Upper lobe of left lung (tissue), 6 donors: ENCODE results near the gene ALB. TPM values are rescaled to one million over a fixed set of nuclear protein-coding genes. Genes with fewer than 3 reads are reported as not detected.

Experiments
- ATAC-seq, 2 donors: fragments of 200-7000 bp; cut with Tn5 transposase; one replicate each; pipeline ENCODE4 v1.9.1; 2022; ENCODE audit warnings: mild to moderate bottlenecking in 2 of 2, moderate library complexity in 2 of 2; ENCODE audit not compliant: low FRiP score in 2 of 2
- DNase-seq, 2 donors: peaks; one replicate each; pipeline ENCODE4 v3.0.0-alpha.2; 2019 to 2020
- H3K27ac ChIP-seq, 4 donors: fragments of 200-600 bp; sonication (generic); one replicate each; pipeline ENCODE4 v1.5.1; 2016 to 2019
- H3K27me3 ChIP-seq, 4 donors: fragments of 200-600 bp; sonication (generic); one replicate each; pipeline ENCODE4 v1.5.1; 2017 to 2019
- H3K36me3 ChIP-seq, 4 donors: fragments of 200-600 bp; sonication (generic); one replicate each; pipeline ENCODE4 v1.5.1; 2016 to 2019
- H3K4me1 ChIP-seq, 4 donors: fragments of 200-600 bp; sonication (generic); one replicate each; pipeline ENCODE4 v1.5.1; 2018 to 2019
- H3K4me3 ChIP-seq, 4 donors: fragments of 200-600 bp; sonication (generic); one replicate each; pipeline ENCODE4 v1.5.1; 2017 to 2019; ENCODE audit warnings: mild to moderate bottlenecking in 2 of 4, moderate library complexity in 1 of 4
- H3K9me3 ChIP-seq, 4 donors: fragments of 200-600 bp; sonication (generic); one replicate each; pipeline ENCODE4 v1.5.1; 2018 to 2019
- CTCF ChIP-seq, 6 experiments: fragments of 450-650 bp in 4 of 6; fragments of 200-600 bp in 2 of 6; sonication (generic) in 2 of 6; IDR thresholded peaks; one replicate each; pipeline ENCODE4 v1.5.1; 2016 to 2019; ENCODE audit warnings: antibody characterized with exemption in 6 of 6
- EP300 ChIP-seq, 4 donors: sonication (generic); formaldehyde crosslinking; IDR thresholded peaks; one replicate each; pipeline ENCODE4 v1.5.1; 2017; ENCODE audit warnings: antibody characterized with exemption in 4 of 4, control low read depth in 2 of 4
- POLR2A ChIP-seq, 4 donors: fragments of 450-650 bp; IDR thresholded peaks; one replicate each; pipeline ENCODE4 v1.5.1; 2016 to 2017; ENCODE audit warnings: antibody characterized with exemption in 4 of 4, mild to moderate bottlenecking in 2 of 4
- POLR2AphosphoS5 ChIP-seq, 2 donors: sonication (generic); formaldehyde crosslinking; IDR thresholded peaks; one replicate each; pipeline ENCODE4 v1.5.1; 2017; ENCODE audit warnings: antibody characterized with exemption in 2 of 2
- WGBS, 2 donors: methylation state at CpG; one replicate each; pipeline ENCODE4 v1.1.5; 2017 to 2018; 5-methylcytosine and 5-hydroxymethylcytosine counted together
- total RNA-seq, 6 donors: library from RNA; depleted of rRNA in 4 of 6; stranded (reverse); fragments of >200 nt in 4 of 6; gene quantifications; one replicate each; pipeline versions ENCODE4 v1.1.0 to v1.2.1, GENCODE V29; 2016 to 2021
- donor health status: DM: no; HTN: no; CAD: no; lungs with moderate emphysema.
- donor health status: DM: no; HTN: yes; CAD: no; lungs with severe emphysema.

Gene ALB
- total RNA-seq, 6 donors from 2014 or later: 0.30 to 44.5 (median 13.7) TPM; not detected in 2

- no peaks in the 10 kb centered on the region for H3K4me1 ChIP-seq
- no peaks in the 10 kb centered on the region for H3K9me3 ChIP-seq
- no peaks in the 10 kb centered on the region for H3K27me3 ChIP-seq
- no peak for TF ChIP-seq EP300 (IDR thresholded peaks at IDR 0.05)
- TF ChIP-seq POLR2A (IDR thresholded peaks at IDR 0.05): no peak
- no peak for TF ChIP-seq CTCF (IDR thresholded peaks at IDR 0.05)
- no peak for TF ChIP-seq POLR2AphosphoS5 (IDR thresholded peaks at IDR 0.05)
- H3K27ac ChIP-seq: no peak overlapping the region
- ATAC-seq (no peak), DNase-seq (no peak)
- no peaks in the 10 kb centered on the region for H3K36me3 ChIP-seq
- 72 to 84% methylated on average over 2 of the region's 2 CpGs for WGBS, 2 donors
- no peak overlapping the region for H3K4me3 ChIP-seq
These were observed 34.6 kb downstream of the ALB start for GRCh38 chr4:73438582-73439215.

- no peaks in the 10 kb centered on the region for H3K9me3 ChIP-seq
These were observed 35.4 kb downstream of the ALB start for GRCh38 chr4:73439445-73439844.

GRCh38 chr4:73439991-73440390 lies 35.9 kb downstream of the ALB start:
- WGBS, 2 donors: 79 to 93% methylated on average over 3 of the region's 3 CpGs
- TF ChIP-seq EP300 (IDR thresholded peaks at IDR 0.05) (no peak), POLR2AphosphoS5 (IDR thresholded peaks at IDR 0.05) (no peak), CTCF (IDR thresholded peaks at IDR 0.05) (no peak), POLR2A (IDR thresholded peaks at IDR 0.05) (no peak)
- Histone ChIP-seq H3K36me3 (no peaks in the 10 kb centered on the region), H3K4me1 (no peaks in the 10 kb centered on the region), H3K4me3 (no peak overlapping the region), H3K9me3 (no peaks in the 10 kb centered on the region), H3K27me3 (no peaks in the 10 kb centered on the region), H3K27ac (no peak overlapping the region)
- ATAC-seq: no peak
- no peak for DNase-seq

More at GRCh38 chr4:73439445-73439844, 35.4 kb downstream of the ALB start:
- no peaks in the 10 kb centered on the region for H3K36me3 ChIP-seq
- TF ChIP-seq CTCF (IDR thresholded peaks at IDR 0.05) (no peak), EP300 (IDR thresholded peaks at IDR 0.05) (no peak), POLR2AphosphoS5 (IDR thresholded peaks at IDR 0.05) (no peak), POLR2A (IDR thresholded peaks at IDR 0.05) (no peak)
- ATAC-seq (no peak), DNase-seq (no peak)
- WGBS, 2 donors: 90 to 94% methylated on average over 2 of the region's 2 CpGs
- no peaks in the 10 kb centered on the region for H3K27me3 ChIP-seq
- H3K4me1 ChIP-seq: no peaks in the 10 kb centered on the region
- no peak overlapping the region for H3K27ac ChIP-seq
- no peak overlapping the region for H3K4me3 ChIP-seq

- Histone ChIP-seq H3K4me3 (no peak overlapping the region), H3K27ac (no peak overlapping the region), H3K27me3 (no peaks in the 10 kb centered on the region), H3K9me3 (no peaks in the 10 kb centered on the region), H3K36me3 (no peaks in the 10 kb centered on the region), H3K4me1 (no peaks in the 10 kb centered on the region)
- ATAC-seq (no peak), DNase-seq (no peak)
- no peak for TF ChIP-seq POLR2A (IDR thresholded peaks at IDR 0.05)
- no peak for TF ChIP-seq EP300 (IDR thresholded peaks at IDR 0.05)
- TF ChIP-seq CTCF (IDR thresholded peaks at IDR 0.05): no peak
- TF ChIP-seq POLR2AphosphoS5 (IDR thresholded peaks at IDR 0.05): no peak
- WGBS, 2 donors: 96 to 97% methylated on average over 3 of the region's 3 CpGs
These were observed 36.6 kb downstream of the ALB start for GRCh38 chr4:73440653-73441052.

GRCh38 chr4:73442275-73442674 lies 38.2 kb downstream of the ALB start:
- H3K27ac ChIP-seq: no peak overlapping the region
- 67 to 71% methylated on average over 5 of the region's 5 CpGs for WGBS, 2 donors
- no peaks in the 10 kb centered on the region for H3K36me3 ChIP-seq
- no peak for ATAC-seq
- TF ChIP-seq POLR2AphosphoS5 (IDR thresholded peaks at IDR 0.05): no peak
- TF ChIP-seq EP300 (IDR thresholded peaks at IDR 0.05): no peak
- no peak for TF ChIP-seq POLR2A (IDR thresholded peaks at IDR 0.05)
- H3K4me1 ChIP-seq: no peaks in the 10 kb centered on the region
- H3K27me3 ChIP-seq: no peaks in the 10 kb centered on the region
- H3K4me3 ChIP-seq: no peak overlapping the region
- no peak for DNase-seq
- no peaks in the 10 kb centered on the region for H3K9me3 ChIP-seq
